ENCODE results near the gene OLFML2B. TPM values are rescaled to one million over a fixed set of nuclear protein-coding genes. Genes with fewer than 3 reads are reported as not detected.

The OLFML2B gene
- total RNA-seq, 2 experiments from 2014 or later, result not detected

- no peak overlapping the region for H3K27ac Mint-ChIP-seq
- H3K4me1 Mint-ChIP-seq (ENCODE audit: low read depth), result peaks cover 25% of the 10 kb centered on the region
- H3K9me3 Mint-ChIP-seq, result no peaks in the 10 kb centered on the region
- ChIA-PET CTCF (interaction anchor here (1.5 kb wide), 1 partner anchor 87 kb away, joined by 5 read pairs; no protein-coding TSS in a partner anchor), POLR2A (no interaction called here)
- no peak for TF ChIP-seq CTCF (IDR thresholded peaks at IDR 0.05)
- H3K27me3 Mint-ChIP-seq, result no peaks in the 10 kb centered on the region
- intact Hi-C loops (cut with micrococcal nuclease), result no loop called here
- H3K36me3 Mint-ChIP-seq (ENCODE audit: low read depth), result peaks cover 20% of the 10 kb centered on the region
- ATAC-seq (no peak), DNase-seq (no peak)
- H3K4me3 Mint-ChIP-seq, result no peak overlapping the region
Measured at GRCh38 chr1:161950377-161950776, 73.3 kb downstream of the OLFML2B start.

GRCh38 chr1:161949548-161949947, 74.1 kb downstream of the OLFML2B start:
- Mint-ChIP-seq H3K36me3 (ENCODE audit: low read depth) (peaks cover 28% of the 10 kb centered on the region), H3K4me1 (ENCODE audit: low read depth) (peaks cover 21% of the 10 kb centered on the region), H3K9me3 (no peaks in the 10 kb centered on the region), H3K27ac (no peak overlapping the region), H3K4me3 (no peak overlapping the region), H3K27me3 (no peaks in the 10 kb centered on the region)
- no peak for DNase-seq
- ChIA-PET CTCF (no interaction called here), POLR2A (no interaction called here)
- TF ChIP-seq CTCF (IDR thresholded peaks at IDR 0.05), result no peak
- no peak for ATAC-seq
- intact Hi-C loops (cut with micrococcal nuclease), result no loop called here

GRCh38 chr1:161948435-161948834, 75.2 kb downstream of the OLFML2B start:
- H3K4me3 Mint-ChIP-seq, result no peak overlapping the region
- no peak overlapping the region for H3K27ac Mint-ChIP-seq
- no peak for DNase-seq
- H3K9me3 Mint-ChIP-seq, result no peaks in the 10 kb centered on the region
- peaks cover 33% of the 10 kb centered on the region for H3K36me3 Mint-ChIP-seq (ENCODE audit: low read depth)
- ATAC-seq, result no peak
- CTCF ChIA-PET, result no interaction called here
- H3K27me3 Mint-ChIP-seq, result no peaks in the 10 kb centered on the region
- POLR2A ChIA-PET, result no interaction called here
- TF ChIP-seq CTCF (IDR thresholded peaks at IDR 0.05), result no peak
- peaks cover 11% of the 10 kb centered on the region for H3K4me1 Mint-ChIP-seq (ENCODE audit: low read depth)
- intact Hi-C loops (cut with micrococcal nuclease), result no loop called here

GRCh38 chr1:161946071-161946987, 77.3 kb downstream of the OLFML2B start:
- TF ChIP-seq CTCF (IDR thresholded peaks at IDR 0.05), result no peak
- DNase-seq (no peak), ATAC-seq (no peak)
- H3K4me3 Mint-ChIP-seq, result no peak overlapping the region
- H3K36me3 Mint-ChIP-seq (ENCODE audit: low read depth), result peaks cover 37% of the 10 kb centered on the region
- H3K27ac Mint-ChIP-seq, result no peak overlapping the region
- H3K9me3 Mint-ChIP-seq, result no peaks in the 10 kb centered on the region
- ChIA-PET POLR2A (no interaction called here), CTCF (no interaction called here)
- intact Hi-C loops (cut with micrococcal nuclease), result no loop called here
- peaks cover under 1% of the 10 kb centered on the region for H3K4me1 Mint-ChIP-seq (ENCODE audit: low read depth)
- H3K27me3 Mint-ChIP-seq, result no peaks in the 10 kb centered on the region

- Mint-ChIP-seq H3K36me3 (ENCODE audit: low read depth) (peaks cover 39% of the 10 kb centered on the region), H3K4me3 (no peak overlapping the region), H3K27ac (no peak overlapping the region), H3K27me3 (no peaks in the 10 kb centered on the region), H3K9me3 (no peaks in the 10 kb centered on the region), H3K4me1 (ENCODE audit: low read depth) (no peaks in the 10 kb centered on the region)
- POLR2A ChIA-PET, result no interaction called here
- ATAC-seq, result no peak
- CTCF ChIA-PET, result interaction anchor here (1.1 kb wide), 1 partner anchor 18 kb away, joined by 3 read pairs; no protein-coding TSS in a partner anchor
- DNase-seq, result no peak
- no peak for TF ChIP-seq CTCF (IDR thresholded peaks at IDR 0.05)
- intact Hi-C loops (cut with micrococcal nuclease), result no loop called here
Measured at GRCh38 chr1:161945306-161946060, 78.2 kb downstream of the OLFML2B start.

All from activated CD8-positive, alpha-beta T cell treated with anti-CD3 and anti-CD28 coated beads for 36 hours (primary cell).